IMR-90 (cell line): ENCODE data around the gene FBXO28. TPM values are rescaled to one million over a fixed set of nuclear protein-coding genes. Genes with fewer than 3 reads are reported as not detected.

Source experiments
- ELK1 ChIP-seq: fragments of 150-350 bp; IDR thresholded peaks from 2 replicates; pipeline ENCODE4 v1.6.1; 2016; ENCODE audit warnings: low read depth, mild to moderate bottlenecking, low read length, moderate library complexity, borderline replicate concordance
- NFE2L2 ChIP-seq: fragments of 150-350 bp; IDR thresholded peaks from 2 replicates; pipeline ENCODE4 v1.6.1; 2016; ENCODE audit warnings: low read depth, mild to moderate bottlenecking, low read length
- RAD21 ChIP-seq: IDR thresholded peaks from 2 replicates; pipeline ENCODE4 v1.6.1; 2012; ENCODE audit warnings: low read length, improper control_type of control experiment
- polyA plus RNA-seq, 3 experiments: library from polyadenylated mRNA; depleted of rRNA; stranded (reverse); fragments of >200 nt; gene quantifications; 2 replicates each; pipeline ENCODE4 v1.2.3, GENCODE V29; 2012; ENCODE audit warnings: low replicate concordance in 1 of 3
- total RNA-seq: library from RNA; depleted of rRNA; stranded (reverse); fragments of >200 nt; gene quantifications from 2 replicates; pipeline ENCODE4 v1.2.3, GENCODE V29; 2012

Gene FBXO28
- total and polyA plus RNA-seq, 2 of the 4 experiments (the other 2 are of a cell fraction) = 11.6 to 22.6 TPM

DNA sequence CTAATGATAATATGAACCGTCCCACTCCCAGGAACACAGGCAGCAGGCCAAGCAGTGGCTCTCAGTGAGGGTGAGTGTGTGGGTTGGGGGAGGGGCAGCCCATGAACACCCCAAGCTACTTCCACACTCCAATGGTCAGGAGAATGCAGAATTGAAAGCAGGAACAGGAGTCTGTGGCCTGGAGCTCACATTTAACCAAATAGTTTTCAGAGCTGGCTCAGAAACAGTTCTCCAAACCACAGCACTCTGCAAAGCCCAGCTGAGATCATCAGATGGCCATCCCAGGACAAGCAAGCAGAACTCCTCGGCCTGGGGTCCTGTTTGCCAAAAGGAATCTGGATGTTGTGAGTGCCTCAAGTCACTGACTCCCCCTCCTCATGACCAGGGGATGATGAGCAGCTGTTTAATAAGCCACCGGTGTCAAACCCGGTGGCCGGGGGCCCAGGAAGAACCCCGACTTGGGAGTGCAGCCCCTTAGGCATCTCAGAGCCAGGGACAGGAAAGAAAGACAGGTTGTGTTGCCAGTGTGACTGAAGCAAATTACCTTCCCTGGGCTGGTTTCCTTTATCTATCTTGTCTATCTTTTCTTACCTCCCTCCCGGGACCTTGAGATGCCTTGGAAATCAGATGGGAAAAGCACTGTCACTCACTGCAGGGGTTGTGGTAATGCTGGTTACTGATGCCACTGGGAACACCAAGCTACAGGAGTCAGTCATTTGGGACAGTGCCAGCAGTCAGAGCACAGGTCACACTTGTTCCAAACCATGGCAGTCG lies 89.5 kb downstream of the FBXO28 start (continued):
- TF ChIP-seq ELK1 = no peak
- TF ChIP-seq RAD21 = no peak
- TF ChIP-seq NFE2L2 = no peak
